ENCODE measurements around the gene TSPAN31. TPM values are rescaled to one million over a fixed set of nuclear protein-coding genes. Genes with fewer than 3 reads are reported as not detected.

The TSPAN31 gene
- total RNA-seq, 1 donor from 2014 or later, result 34.8 TPM

DNA sequence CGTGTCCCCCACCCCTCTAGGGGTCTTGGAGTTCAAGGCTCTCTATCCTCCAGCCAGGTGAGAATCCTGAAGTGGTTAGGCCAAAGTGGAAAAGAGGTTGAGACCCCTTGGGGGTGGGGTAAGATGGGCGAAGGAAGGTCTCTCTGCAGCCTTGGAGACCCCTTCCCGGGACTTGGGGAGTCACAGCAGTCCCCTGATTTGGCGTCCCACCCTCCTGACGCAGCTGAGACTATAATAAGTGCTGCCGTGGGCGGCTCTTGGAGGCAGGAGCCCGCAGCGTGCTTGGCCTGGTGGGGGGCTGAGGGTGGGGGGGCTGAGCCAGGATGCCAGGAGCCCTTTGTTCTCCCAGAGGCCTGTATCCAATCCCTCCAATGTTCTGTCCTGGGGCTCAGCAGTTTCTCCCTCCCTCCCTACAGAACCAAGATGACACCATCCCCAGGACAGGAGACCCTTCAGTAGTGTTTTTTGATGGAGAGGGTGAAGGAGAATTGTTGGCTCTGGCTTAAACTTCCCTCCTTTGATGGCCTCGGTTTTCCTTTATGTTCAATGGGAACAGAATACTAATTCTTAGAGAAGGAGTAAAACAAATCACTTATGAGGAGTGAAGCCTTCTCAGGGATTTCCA lies 4.8 kb upstream of the TSPAN31 start:
- Mint-ChIP-seq H3K27ac (no peak overlapping the region), H3K27me3 (peaks cover 68% of the 10 kb centered on the region), H3K4me1 (ENCODE audit: unreplicated experiment) (peaks cover 24% of the 10 kb centered on the region), H3K9me3 (no peaks in the 10 kb centered on the region), H3K36me3 (peaks cover 4% of the 10 kb centered on the region), H3K4me3 (peak overlapping the region; percentile 84)
- no peak for TF ChIP-seq CTCF (conservative IDR thresholded peaks at IDR 0.05)
- DNase-seq (ENCODE audit: extremely low spot score, unreplicated experiment), result no peak

GRCh38 chr12:57740656-57741412 lies 4.0 kb upstream of the TSPAN31 start:
- Mint-ChIP-seq H3K4me1 (ENCODE audit: unreplicated experiment) (peaks cover 29% of the 10 kb centered on the region), H3K9me3 (no peaks in the 10 kb centered on the region), H3K27ac (no peak overlapping the region), H3K27me3 (peaks cover 60% of the 10 kb centered on the region), H3K36me3 (peaks cover 4% of the 10 kb centered on the region), H3K4me3 (peak overlapping the region; percentile 48)
- TF ChIP-seq CTCF (conservative IDR thresholded peaks at IDR 0.05), result no peak
- DNase-seq (ENCODE audit: extremely low spot score, unreplicated experiment), result no peak

- Mint-ChIP-seq H3K9me3 (no peaks in the 10 kb centered on the region), H3K27me3 (peaks cover 55% of the 10 kb centered on the region), H3K27ac (no peak overlapping the region), H3K4me1 (ENCODE audit: unreplicated experiment) (peaks cover 30% of the 10 kb centered on the region), H3K36me3 (peaks cover 7% of the 10 kb centered on the region), H3K4me3 (no peak overlapping the region)
- no peak for TF ChIP-seq CTCF (conservative IDR thresholded peaks at IDR 0.05)
- no peak for DNase-seq (ENCODE audit: extremely low spot score, unreplicated experiment)
Measured at GRCh38 chr12:57741413-57741789, 3.4 kb upstream of the TSPAN31 start.

DNA sequence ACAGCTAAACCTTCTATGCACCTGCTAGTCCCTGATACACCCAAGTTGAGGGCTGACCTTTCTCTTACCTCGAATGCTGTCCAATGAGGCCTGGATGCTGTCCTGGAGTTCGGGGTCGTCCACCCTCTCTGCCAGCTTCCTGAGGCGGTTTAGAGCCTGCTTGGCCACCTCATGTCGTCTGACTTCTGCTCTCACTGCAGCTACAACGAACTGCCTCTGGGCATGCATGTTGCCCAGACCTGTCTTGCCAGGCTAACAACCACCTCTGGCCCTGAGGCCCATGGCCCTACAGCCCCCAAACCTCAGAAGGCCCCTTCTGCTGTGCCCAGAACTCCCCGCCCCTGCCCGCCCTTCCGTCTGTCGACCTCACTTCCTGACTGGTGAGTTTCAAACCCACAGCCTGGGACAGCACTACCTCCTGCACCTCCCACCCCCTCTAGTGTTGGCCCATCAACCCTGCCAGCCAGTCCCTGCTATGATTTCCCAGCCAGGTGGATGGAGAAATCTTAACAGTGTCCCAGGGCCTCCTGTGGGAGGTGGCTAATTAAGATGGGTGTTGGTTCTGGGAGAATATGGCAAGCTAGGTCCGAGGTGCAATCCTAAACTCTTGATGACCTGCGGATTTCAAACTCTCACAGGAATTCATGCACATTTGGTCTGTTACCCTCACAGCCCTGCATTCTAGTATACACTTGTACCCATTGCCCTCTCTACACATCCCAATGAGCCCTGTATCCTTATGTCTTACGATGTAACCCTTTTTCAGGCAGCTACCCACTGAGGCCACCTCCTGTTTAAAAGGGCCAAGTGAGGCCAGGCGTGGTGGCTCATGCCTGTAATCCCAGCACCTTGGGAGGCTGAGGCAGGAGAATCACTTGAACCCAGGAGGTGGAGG lies 2.7 kb upstream of the TSPAN31 start:
- Mint-ChIP-seq H3K4me1 (ENCODE audit: unreplicated experiment) (peaks cover 24% of the 10 kb centered on the region), H3K36me3 (peaks cover 8% of the 10 kb centered on the region), H3K9me3 (no peaks in the 10 kb centered on the region), H3K27ac (no peak overlapping the region), H3K27me3 (peaks cover 48% of the 10 kb centered on the region), H3K4me3 (no peak overlapping the region)
- TF ChIP-seq CTCF (conservative IDR thresholded peaks at IDR 0.05), result no peak
- DNase-seq (ENCODE audit: extremely low spot score, unreplicated experiment), result no peak

DNA sequence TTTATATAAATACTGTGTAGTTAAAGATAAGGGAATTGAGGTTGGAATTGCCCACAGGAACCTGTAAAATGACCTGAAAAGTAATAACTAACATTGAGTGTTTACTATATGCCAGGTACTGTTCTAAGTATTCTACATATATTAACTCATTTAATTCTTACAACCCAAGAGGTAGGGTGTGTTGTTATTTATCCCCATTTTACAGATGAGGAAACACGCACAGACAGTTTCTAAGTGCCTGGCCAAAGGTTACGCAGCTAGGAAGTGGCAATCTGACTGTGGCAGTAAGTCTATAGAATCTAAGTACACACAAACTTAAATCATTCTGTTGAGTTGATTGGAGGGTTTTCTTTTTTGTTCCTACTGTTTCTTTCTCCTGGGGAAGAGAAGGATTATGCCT lies 1.1 kb upstream of the TSPAN31 start:
- H3K27me3 Mint-ChIP-seq, result peaks cover 47% of the 10 kb centered on the region
- TF ChIP-seq CTCF (conservative IDR thresholded peaks at IDR 0.05), result no peak
- peaks cover 16% of the 10 kb centered on the region for H3K36me3 Mint-ChIP-seq
- no peaks in the 10 kb centered on the region for H3K9me3 Mint-ChIP-seq
- H3K4me1 Mint-ChIP-seq (ENCODE audit: unreplicated experiment), result peaks cover 24% of the 10 kb centered on the region
- no peak for DNase-seq (ENCODE audit: extremely low spot score, unreplicated experiment)
- H3K27ac Mint-ChIP-seq, result peak overlapping the region; percentile 97
- peak overlapping the region; percentile 96 for H3K4me3 Mint-ChIP-seq
